Right kidney (tissue), 1 donor: ENCODE measurements around the gene PCBD1.

Experiments used
- DNase-seq: peaks from one replicate; pipeline ENCODE4 v3.0.0-alpha.2; 2016

Gene PCBD1

DNA sequence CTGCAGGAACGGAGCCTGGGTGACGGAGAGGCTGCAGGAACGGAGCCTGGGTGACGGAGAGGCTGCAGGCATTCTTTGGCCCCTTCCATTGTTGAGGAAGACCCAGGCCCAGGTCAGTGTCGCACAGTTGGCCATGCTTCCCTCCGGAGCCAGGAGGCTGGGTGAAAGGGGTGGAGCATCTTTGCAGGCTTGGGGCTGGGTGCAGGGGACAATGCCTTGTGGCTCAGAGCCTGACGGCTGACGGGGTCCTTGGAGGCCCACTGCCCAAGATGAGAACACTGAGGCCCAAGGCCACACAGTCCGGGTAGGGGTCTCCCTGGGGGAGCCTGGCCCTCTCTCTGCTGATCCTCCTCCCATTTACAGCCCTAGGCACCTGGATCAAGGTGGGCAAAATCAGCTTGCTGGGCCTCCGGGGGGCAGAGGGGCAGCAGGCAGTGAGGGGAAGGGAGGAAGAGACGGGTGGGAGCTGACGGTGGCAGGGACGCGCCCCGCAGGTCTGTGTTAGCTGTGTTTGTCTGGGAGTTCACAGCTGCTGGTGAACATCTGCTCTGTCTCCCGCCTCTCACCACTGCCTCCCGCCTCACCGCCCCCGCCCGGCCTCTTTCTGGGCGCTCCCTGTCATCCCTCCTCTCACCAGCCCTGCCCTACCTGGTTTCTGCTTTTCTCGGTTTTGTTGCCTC lies 30.6 kb upstream of the PCBD1 start:
- no peak for DNase-seq

GRCh38 chr10:70917635-70918034 lies 29.3 kb upstream of the PCBD1 start:
- DNase-seq: no peak

GRCh38 chr10:70917226-70917625 lies 28.9 kb upstream of the PCBD1 start:
- no peak for DNase-seq

- DNase-seq: no peak
These were observed 27.9 kb upstream of the PCBD1 start for GRCh38 chr10:70916241-70916640.

DNA sequence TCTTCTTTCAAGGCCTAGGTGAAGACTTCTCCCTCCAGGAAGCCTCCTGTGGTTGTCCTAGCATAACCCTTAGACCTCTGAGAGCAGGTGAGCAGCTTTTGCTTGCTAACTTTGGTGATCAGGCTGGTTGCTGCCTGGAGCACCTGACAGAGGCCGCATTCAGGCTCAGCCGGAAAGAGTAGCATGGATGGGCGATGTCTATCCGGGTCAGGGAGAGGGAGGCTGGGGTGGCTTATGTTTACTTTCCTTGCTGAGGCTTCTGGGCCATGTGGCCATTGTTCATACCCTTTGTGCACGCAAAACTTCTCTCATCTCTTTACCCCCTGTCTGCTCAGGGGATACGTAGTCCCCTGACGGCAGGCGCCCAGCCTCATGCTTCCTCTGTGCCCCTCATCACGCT lies 27.4 kb upstream of the PCBD1 start:
- DNase-seq: no peak

DNA sequence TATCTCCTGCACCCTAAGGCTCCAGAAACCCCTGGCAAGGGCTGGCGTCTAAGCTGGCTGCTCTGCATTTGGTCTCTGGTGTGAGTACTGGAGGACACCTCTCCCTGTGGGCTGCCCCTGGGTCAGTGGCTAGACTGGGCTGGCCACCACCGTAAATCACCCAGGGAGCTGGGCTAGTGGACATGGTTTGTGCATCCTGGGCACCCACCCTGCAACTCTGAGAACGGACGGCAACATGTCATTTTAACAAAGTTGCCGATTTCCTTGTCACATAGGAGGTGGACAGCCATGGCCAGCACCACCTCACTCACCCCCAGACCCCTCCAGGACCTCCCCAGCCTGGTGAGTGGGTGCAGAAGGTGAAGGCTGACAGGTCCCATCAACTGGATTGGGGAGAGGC lies 26.8 kb upstream of the PCBD1 start:
- no peak for DNase-seq

GRCh38 chr10:70914316-70914864 lies 26.0 kb upstream of the PCBD1 start:
- no peak for DNase-seq

- no peak for DNase-seq
These were observed 25.5 kb upstream of the PCBD1 start for GRCh38 chr10:70913893-70914240.

GRCh38 chr10:70913191-70913892 lies 25.0 kb upstream of the PCBD1 start:
- no peak for DNase-seq

- DNase-seq: no peak
These were observed 24.2 kb upstream of the PCBD1 start for GRCh38 chr10:70912556-70912955.

GRCh38 chr10:70911386-70911785 lies 23.0 kb upstream of the PCBD1 start:
- DNase-seq: no peak

DNA sequence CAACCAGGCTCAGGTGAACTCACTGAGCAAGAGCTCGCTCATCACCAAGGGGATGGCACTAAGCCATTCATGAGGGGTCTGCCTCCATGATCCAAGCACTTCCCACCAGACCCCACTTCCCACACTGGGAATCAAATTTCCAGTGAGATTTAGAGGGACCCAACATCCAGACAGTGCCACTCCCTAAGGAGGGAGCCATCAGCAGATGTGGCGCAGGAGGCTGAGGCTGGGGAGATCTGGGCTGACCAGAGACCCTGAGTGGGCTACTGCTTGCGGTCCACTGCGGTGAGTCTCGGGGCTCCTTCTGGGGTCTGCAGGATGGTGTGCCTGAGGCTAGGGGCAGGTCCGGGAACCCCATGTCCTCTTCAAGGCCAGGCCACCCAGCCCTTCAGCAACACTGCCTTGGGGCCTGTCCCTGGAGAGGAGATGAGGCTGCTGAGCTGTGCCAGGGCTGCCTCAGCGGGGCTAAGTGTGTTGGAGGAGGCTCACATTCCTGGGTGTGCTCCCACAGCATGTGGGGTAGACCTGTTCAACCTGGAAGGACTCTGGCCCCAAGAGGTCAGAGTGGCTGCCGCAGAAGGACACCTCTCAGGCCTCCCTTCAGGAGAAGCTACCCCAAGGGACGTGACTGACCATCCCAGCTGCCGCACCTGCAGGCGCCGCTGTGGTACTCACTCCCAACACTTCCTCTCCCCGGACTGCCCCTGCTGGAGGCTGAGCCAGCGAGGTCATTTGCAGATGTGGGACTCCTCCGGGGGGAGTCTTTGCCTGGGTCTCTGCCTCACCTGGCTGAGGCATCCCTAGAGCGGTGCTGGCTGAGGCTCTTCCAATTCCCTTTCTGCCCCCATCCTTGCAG lies 22.3 kb upstream of the PCBD1 start:
- no peak for DNase-seq

- DNase-seq: no peak
These were observed 21.1 kb upstream of the PCBD1 start for GRCh38 chr10:70909326-70909935.

DNA sequence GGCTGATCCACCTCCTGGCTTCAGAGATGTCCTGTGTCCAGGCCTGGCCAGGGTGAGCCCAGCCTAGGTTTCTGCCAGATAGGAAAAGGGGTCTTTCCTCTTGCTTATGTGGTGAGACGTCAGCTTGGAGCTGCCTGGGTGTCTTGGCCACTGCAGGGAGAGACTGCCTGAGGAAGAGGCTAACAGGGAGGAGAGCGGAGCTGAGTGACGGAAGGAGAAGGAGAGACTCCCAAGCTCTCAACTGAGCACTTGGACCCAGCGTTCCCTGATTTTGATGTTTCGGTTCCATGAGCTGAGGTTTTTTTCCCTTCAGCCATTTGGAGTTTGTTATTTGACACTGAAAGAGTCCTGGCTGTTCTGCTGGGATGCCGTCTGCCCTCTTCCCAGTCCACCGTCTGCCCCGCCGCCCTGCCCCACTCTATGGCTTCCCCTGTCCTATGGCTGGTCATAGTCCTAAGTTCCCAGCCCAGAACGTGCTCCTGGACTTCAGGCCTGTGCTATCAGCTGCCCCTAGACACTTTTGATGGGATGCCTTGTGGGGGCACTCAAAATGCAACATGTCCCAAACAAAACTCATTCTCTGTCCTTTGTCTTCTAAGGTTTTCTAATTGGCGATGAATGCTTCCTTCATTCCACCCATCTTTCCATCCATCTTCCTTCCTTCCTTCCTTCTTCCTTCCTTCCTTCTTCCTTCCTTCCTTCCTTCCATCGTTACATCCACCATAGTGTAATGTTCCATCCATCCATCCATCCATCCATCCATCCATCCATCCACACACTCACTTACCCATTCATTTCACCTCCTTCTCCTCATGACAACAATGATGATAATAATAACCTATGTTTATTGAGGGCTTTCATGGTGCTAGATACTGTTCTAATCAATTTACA lies 20.3 kb upstream of the PCBD1 start:
- DNase-seq: no peak

GRCh38 chr10:70907637-70908405 lies 19.5 kb upstream of the PCBD1 start:
- DNase-seq: no peak

DNA sequence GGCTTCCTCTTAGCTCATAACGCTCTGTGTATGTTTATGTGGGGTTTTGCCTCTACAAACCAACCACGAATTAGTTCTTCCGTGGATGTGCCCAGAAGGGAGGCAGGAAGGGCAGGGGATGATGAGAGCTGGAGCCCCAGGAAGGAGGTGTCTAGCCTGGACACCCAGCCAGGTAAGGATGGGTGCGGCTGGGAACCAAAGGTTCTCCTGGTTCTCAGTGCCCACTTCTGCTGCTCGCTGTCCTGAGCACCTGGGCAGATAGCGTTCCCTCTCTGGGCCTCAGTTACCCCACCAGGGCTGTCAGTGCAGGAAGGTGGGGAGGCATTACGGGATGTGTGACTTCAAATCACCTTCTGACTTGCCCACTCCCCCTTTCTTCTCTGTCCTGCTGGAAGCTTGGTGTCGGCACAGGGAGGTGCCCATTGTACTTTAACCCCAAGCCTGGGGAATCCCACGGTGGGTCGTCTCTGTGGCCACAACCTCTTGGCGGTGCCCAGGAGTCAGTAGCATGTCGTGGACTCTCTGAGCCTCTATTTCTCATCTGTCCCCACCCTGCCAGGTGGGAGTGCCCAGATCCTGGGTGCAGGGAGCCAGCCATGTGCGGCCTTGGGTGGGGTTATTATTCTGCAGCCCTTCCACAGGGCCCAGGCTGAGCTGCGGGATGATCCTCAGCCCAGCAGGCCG lies 18.7 kb upstream of the PCBD1 start:
- no peak for DNase-seq

GRCh38 chr10:70906031-70906783 lies 17.8 kb upstream of the PCBD1 start:
- DNase-seq: no peak

DNA sequence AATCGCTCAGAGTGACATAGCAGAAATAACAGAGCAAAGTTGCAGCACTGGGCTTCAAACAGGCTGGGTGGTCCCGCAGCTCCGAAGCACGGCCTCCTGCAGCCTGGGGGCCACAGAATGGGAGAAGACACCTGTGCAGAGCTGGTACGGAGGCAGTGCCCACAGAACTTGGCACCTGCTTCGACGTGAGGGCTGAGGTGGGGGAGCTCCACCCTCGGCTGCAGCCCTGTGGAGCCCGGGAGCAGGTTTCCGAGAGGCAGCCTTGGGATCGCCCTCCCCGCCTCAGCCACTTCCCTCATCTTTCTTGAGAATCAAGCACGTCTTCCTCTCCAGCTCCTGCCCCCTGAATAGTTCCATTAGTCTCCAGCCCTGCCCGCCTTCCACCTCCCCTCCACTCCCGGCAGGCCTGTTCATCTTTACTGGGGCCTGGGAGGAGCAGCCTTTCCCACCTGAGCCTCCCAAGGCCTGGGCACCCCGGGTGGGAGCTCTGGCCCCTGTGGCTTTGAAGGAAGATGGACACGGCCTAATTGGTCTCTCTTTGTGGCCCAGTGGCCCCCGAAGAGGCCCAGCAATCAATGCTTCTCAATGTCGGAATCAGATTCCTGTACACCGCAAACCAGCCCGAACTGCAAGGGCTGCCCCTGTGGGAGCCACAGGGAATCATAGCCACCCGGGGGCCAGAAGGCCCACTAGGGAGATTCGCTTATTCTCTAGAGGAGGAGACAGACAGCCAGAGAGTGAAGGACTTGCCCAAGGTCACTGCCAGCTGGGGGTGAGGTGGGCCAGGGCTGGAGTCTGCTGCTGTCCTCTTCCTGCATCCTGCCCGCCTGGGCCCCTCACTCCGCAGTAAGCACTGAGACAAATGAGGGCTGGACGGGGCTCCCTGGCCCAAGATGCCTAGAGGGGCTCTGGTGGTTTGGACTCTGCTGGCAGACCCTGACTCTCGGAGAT lies 17.0 kb upstream of the PCBD1 start:
- DNase-seq: no peak
